K562 (cell line): Measurements from ENCODE around the gene BBC3. TPM values are rescaled to one million over a fixed set of nuclear protein-coding genes. Genes with fewer than 3 reads are reported as not detected.

Source experiments
- ETV6 ChIP-seq, 3 experiments: fragments of 150-350 bp in 1 of 3; sonication (generic) in 1 of 3; formaldehyde crosslinking in 1 of 3; IDR thresholded peaks; 2 replicates each; pipeline versions ENCODE4 v1.6.1 to v1.8.0; 2014 to 2022; ENCODE audit warnings: borderline replicate concordance in 2 of 3, low read depth in 2 of 3, antibody characterized with exemption in 1 of 3, low read length in 1 of 3, mild to moderate bottlenecking in 1 of 3, missing genetic modification reagents in 1 of 3
- MTA1 ChIP-seq: fragments of 450-650 bp; IDR thresholded peaks from 2 replicates; pipeline ENCODE4 v1.6.1; 2017; ENCODE audit warnings: borderline replicate concordance
- TRIM24 ChIP-seq, 2 experiments: fragments of 450-650 bp; IDR thresholded peaks; 2 replicates each; pipeline ENCODE4 v1.6.1; 2016
- TRIM28 ChIP-seq: fragments of 450-650 bp; IDR thresholded peaks from 2 replicates; pipeline ENCODE4 v1.6.1; 2017
- ZBTB7A ChIP-seq: IDR thresholded peaks from 2 replicates; pipeline ENCODE4 v1.6.1; 2011; ENCODE audit warnings: low read depth, mild to moderate bottlenecking, low read length, moderate library complexity, borderline replicate concordance; ENCODE audit not compliant: control insufficient read depth
- ZFX ChIP-seq: sonication (generic); formaldehyde crosslinking; IDR thresholded peaks from 2 replicates; pipeline ENCODE4 v1.8.0; 2022; ENCODE audit warnings: mild to moderate bottlenecking, missing genetic modification reagents, moderate library complexity
- ZNF232 ChIP-seq: sonication (generic); formaldehyde crosslinking; IDR thresholded peaks from 2 replicates; pipeline ENCODE4 v1.8.0; 2022; ENCODE audit warnings: mild to moderate bottlenecking, missing genetic modification reagents
- ZNF589 ChIP-seq: fragments of 200-800 bp; sonication (Bioruptor generic); IDR thresholded peaks from 2 replicates; pipeline ENCODE4 v1.6.1; 2016; ENCODE audit warnings: low read depth, missing genetic modification characterization, missing compliant biosample characterization
- polyA plus RNA-seq, 8 experiments: library from polyadenylated mRNA; depleted of rRNA in 4 of 8; stranded (reverse) in 5 of 8; unstranded in 3 of 8; fragments of >200 nt; fragmentation: Nextera tagmentation in 2 of 8; fragmentation: Illumina TruSeq in 1 of 8; extraction: Ambion mirVana in 2 of 8; extraction: Trizol in 1 of 8; gene quantifications; 2 replicates each; pipeline versions ENCODE4 v1.2.1 to v1.2.3, GENCODE V29; 2011 to 2014; ENCODE audit warnings: inconsistent platforms in 1 of 8, missing spikeins in 1 of 8
- total RNA-seq, 7 experiments: library from RNA; depleted of rRNA in 6 of 7; stranded (reverse); fragments of >200 nt in 6 of 7; fragmentation: Illumina TruSeq in 2 of 7; extraction: Trizol in 2 of 7; gene quantifications; 2 replicates each; pipeline versions ENCODE4 v1.2.1 to v1.2.3, GENCODE V29; 2011 to 2021; ENCODE audit warnings: low replicate concordance in 1 of 7
- TF ChIP-seq, protein P1 (sequence below): sonication (generic); formaldehyde crosslinking; IDR thresholded peaks from 2 replicates; pipeline ENCODE4 v1.8.1; 2023; ENCODE audit warnings: mild to moderate bottlenecking, missing genetic modification reagents
- TF ChIP-seq, protein P2 (sequence below): sonication (generic); formaldehyde crosslinking; IDR thresholded peaks from 2 replicates; pipeline ENCODE4 v1.5.0; 2020; ENCODE audit warnings: missing genetic modification reagents
- TF ChIP-seq, protein P3 (sequence below): sonication (generic); formaldehyde crosslinking; IDR thresholded peaks from 2 replicates; pipeline ENCODE4 v1.9.0; 2022; ENCODE audit warnings: mild to moderate bottlenecking, missing genetic modification reagents
- TF ChIP-seq, protein P4 (sequence below), 3 experiments: fragments of 200-800 bp in 1 of 3; fragments of 250-450 bp in 1 of 3; fragments of 450-650 bp in 1 of 3; sonication (Bioruptor Pico) in 1 of 3; sonication (Bioruptor generic) in 1 of 3; formaldehyde crosslinking in 1 of 3; IDR thresholded peaks; 2 replicates each; pipeline versions ENCODE4 v1.6.1 to v1.8.0; 2016 to 2022; ENCODE audit warnings: mild to moderate bottlenecking in 2 of 3, missing genetic modification characterization in 2 of 3, missing compliant biosample characterization in 1 of 3, moderate library complexity in 1 of 3
- TF ChIP-seq, protein P5 (sequence below): fragments of 450-650 bp; formaldehyde crosslinking; IDR thresholded peaks from 2 replicates; pipeline ENCODE4 v1.4.0; 2020; ENCODE audit warnings: mild to moderate bottlenecking, moderate library complexity
- TF ChIP-seq, protein P6 (sequence below): fragments of 450-650 bp; IDR thresholded peaks from 2 replicates; pipeline ENCODE4 v1.6.1; 2018; ENCODE audit warnings: mild to moderate bottlenecking, low read depth; ENCODE audit not compliant: partially characterized antibody

BBC3 gene
- total and polyA plus RNA-seq, 9 of the 15 experiments (the other 6 are each of a cell fraction or from before 2014, with no cell fraction given) = 0.15 to 30.7 (median 4.8) TPM

DNA sequence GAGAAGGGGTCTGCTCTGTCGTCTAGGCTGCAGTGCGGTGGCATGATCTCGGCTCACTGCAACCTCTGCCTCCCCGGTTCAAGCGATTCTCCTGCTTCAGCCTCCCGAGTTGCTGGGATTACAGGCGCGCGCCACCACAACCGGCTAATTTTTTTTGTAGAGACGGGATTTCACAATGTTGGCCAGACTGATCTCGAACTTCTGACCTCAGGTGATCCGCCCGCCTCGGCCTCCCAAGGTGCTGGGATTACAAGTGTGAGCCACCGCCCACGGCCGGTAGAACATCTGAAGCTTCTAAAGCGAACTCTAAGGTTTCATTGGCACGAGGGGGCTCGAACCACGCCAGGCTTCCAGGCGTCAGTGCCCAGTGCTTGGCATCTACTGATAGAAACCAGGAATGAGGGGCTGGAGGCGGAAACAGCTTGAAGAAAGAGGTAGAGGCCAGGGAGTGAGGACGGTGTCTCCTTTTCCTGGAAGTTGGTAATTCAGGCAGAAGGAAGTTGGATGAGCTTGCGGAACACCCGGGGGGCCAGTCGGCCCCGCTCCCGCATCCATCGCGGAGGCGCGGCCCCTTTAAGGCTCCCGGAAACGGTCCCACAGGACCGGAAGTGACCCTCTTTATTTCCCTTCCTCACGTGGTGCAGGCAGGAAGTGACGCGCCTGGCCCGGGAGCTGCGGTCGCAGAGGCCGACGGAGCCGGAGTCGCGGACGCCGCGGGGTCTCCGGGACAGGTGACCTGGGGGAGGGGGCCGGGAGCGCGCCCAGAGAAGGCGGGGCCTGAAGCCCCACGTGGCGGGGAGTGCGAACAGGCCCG lies 25.1 kb upstream of the BBC3 start, which contains the start of gene CCDC9 (continued):
- TF ChIP-seq, protein P1, sequence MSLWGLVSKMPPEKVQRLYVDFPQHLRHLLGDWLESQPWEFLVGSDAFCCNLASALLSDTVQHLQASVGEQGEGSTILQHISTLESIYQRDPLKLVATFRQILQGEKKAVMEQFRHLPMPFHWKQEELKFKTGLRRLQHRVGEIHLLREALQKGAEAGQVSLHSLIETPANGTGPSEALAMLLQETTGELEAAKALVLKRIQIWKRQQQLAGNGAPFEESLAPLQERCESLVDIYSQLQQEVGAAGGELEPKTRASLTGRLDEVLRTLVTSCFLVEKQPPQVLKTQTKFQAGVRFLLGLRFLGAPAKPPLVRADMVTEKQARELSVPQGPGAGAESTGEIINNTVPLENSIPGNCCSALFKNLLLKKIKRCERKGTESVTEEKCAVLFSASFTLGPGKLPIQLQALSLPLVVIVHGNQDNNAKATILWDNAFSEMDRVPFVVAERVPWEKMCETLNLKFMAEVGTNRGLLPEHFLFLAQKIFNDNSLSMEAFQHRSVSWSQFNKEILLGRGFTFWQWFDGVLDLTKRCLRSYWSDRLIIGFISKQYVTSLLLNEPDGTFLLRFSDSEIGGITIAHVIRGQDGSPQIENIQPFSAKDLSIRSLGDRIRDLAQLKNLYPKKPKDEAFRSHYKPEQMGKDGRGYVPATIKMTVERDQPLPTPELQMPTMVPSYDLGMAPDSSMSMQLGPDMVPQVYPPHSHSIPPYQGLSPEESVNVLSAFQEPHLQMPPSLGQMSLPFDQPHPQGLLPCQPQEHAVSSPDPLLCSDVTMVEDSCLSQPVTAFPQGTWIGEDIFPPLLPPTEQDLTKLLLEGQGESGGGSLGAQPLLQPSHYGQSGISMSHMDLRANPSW (CRISPR knock-in tag) = peak; percentile 94; the same call in 1 of the 2 replicates
- TF ChIP-seq ZNF232 (CRISPR knock-in tag) = no peak
- TF ChIP-seq, protein P2, sequence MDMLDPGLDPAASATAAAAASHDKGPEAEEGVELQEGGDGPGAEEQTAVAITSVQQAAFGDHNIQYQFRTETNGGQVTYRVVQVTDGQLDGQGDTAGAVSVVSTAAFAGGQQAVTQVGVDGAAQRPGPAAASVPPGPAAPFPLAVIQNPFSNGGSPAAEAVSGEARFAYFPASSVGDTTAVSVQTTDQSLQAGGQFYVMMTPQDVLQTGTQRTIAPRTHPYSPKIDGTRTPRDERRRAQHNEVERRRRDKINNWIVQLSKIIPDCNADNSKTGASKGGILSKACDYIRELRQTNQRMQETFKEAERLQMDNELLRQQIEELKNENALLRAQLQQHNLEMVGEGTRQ (CRISPR knock-in tag) = peak; percentile 98
- TF ChIP-seq, protein P3, sequence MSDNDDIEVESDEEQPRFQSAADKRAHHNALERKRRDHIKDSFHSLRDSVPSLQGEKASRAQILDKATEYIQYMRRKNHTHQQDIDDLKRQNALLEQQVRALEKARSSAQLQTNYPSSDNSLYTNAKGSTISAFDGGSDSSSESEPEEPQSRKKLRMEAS (CRISPR knock-in tag) = peak; percentile 91
- TF ChIP-seq, protein P4, sequence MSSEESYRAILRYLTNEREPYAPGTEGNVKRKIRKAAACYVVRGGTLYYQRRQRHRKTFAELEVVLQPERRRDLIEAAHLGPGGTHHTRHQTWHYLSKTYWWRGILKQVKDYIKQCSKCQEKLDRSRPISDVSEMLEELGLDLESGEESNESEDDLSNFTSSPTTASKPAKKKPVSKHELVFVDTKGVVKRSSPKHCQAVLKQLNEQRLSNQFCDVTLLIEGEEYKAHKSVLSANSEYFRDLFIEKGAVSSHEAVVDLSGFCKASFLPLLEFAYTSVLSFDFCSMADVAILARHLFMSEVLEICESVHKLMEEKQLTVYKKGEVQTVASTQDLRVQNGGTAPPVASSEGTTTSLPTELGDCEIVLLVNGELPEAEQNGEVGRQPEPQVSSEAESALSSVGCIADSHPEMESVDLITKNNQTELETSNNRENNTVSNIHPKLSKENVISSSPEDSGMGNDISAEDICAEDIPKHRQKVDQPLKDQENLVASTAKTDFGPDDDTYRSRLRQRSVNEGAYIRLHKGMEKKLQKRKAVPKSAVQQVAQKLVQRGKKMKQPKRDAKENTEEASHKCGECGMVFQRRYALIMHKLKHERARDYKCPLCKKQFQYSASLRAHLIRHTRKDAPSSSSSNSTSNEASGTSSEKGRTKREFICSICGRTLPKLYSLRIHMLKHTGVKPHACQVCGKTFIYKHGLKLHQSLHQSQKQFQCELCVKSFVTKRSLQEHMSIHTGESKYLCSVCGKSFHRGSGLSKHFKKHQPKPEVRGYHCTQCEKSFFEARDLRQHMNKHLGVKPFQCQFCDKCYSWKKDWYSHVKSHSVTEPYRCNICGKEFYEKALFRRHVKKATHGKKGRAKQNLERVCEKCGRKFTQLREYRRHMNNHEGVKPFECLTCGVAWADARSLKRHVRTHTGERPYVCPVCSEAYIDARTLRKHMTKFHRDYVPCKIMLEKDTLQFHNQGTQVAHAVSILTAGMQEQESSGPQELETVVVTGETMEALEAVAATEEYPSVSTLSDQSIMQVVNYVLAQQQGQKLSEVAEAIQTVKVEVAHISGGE (CRISPR knock-in tag; IDR thresholded peaks at IDR 0.05) = peak in 2 of 3 experiments; percentile 54 to 95; a peak in 3 of 6 replicates
- TF ChIP-seq ZBTB7A = peak; percentile 98
- TF ChIP-seq ZFX = peak; percentile 67
- TF ChIP-seq ZNF589 = 0 out of 2 replicates have a peak, but pooled peaks have one; percentile 25
- TF ChIP-seq MTA1 = peak; percentile 76
- peak; percentile 35 to 62; a peak in 2 of 4 replicates for TF ChIP-seq TRIM24 (IDR thresholded peaks at IDR 0.05)
- TF ChIP-seq, protein P5, sequence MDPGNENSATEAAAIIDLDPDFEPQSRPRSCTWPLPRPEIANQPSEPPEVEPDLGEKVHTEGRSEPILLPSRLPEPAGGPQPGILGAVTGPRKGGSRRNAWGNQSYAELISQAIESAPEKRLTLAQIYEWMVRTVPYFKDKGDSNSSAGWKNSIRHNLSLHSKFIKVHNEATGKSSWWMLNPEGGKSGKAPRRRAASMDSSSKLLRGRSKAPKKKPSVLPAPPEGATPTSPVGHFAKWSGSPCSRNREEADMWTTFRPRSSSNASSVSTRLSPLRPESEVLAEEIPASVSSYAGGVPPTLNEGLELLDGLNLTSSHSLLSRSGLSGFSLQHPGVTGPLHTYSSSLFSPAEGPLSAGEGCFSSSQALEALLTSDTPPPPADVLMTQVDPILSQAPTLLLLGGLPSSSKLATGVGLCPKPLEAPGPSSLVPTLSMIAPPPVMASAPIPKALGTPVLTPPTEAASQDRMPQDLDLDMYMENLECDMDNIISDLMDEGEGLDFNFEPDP (CRISPR knock-in tag) = peak; percentile 2; the same call in 1 of the 2 replicates
- TF ChIP-seq ETV6 (IDR thresholded peaks at IDR 0.05; ENCODE audit: borderline replicate concordance in 1 of 2, low read depth in 2 of 2, low read length in 1 of 2) = peak; percentile 89 to 92; a peak in 3 of 4 replicates
- TF ChIP-seq ETV6 (CRISPR knock-in tag; IDR thresholded peaks at IDR 0.05; ENCODE audit: borderline replicate concordance) = 0 out of 2 replicates have a peak, but pooled peaks have one; percentile 36
- peak; percentile 71 for TF ChIP-seq TRIM28
- TF ChIP-seq, protein P6, sequence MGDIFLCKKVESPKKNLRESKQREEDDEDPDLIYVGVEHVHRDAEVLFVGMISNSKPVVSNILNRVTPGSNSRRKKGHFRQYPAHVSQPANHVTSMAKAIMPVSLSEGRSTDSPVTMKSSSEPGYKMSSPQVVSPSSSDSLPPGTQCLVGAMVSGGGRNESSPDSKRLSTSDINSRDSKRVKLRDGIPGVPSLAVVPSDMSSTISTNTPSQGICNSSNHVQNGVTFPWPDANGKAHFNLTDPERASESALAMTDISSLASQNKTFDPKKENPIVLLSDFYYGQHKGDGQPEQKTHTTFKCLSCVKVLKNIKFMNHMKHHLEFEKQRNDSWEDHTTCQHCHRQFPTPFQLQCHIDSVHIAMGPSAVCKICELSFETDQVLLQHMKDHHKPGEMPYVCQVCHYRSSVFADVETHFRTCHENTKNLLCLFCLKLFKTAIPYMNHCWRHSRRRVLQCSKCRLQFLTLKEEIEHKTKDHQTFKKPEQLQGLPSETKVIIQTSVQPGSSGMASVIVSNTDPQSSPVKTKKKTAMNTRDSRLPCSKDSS = no peak
